AG20443 (cell line): ENCODE results near the gene DNAL4.
A peak's percentile ranks its signal among the peaks of the same experiment; 100 is the strongest.
"Not testable (repeated sequence)": the region's sequence is repeated elsewhere in the genome, so short reads cannot be mapped to it uniquely, and the experiment has no call there.

ENCODE experiments used
- DNase-seq: peaks from one replicate; pipeline ENCODE4 v3.0.0; 2012; ENCODE audit warnings: low spot score, mixed read lengths

Gene DNAL4

DNA sequence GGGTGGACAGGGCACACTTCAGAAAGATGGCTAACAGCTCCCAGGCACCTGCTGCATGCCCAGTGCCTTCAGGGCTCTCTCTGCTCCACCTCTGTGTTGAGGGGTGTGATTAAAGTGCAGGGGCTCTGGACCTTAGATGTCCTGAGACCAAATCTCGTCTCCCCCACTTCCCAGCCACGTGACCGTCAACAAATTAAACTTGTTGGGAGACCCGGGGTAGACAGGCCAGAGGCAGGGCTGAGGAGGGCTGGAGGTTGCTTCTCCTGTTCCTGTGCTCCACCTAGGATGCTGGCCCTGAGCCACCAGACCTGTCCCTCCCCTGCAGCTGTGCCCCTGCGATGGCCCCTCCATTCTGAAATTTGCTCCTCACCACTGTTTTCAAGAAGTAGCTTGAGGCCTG is 32.9 kb upstream of the DNAL4 start:
- no peak for DNase-seq

DNA sequence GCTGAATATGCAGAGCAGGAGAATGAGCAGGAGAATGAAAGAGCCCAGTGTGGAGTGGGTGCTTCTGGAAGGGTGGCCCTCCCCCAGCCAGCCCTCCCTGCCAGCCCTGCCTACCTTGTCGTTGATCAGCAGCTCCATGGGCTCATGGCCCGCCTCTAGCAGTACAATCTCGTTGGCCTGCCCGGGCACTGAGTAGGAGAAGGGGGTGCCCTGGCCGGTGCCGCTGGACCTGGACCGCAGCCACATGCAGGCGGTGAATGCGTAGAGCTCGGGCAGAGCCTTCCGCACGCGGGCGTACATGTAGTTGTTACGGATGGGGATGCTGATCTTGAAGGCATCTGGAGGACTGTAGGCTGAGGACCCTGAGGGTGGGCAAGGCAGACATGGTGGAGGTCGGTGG is 32.4 kb upstream of the DNAL4 start:
- DNase-seq = no peak

DNA sequence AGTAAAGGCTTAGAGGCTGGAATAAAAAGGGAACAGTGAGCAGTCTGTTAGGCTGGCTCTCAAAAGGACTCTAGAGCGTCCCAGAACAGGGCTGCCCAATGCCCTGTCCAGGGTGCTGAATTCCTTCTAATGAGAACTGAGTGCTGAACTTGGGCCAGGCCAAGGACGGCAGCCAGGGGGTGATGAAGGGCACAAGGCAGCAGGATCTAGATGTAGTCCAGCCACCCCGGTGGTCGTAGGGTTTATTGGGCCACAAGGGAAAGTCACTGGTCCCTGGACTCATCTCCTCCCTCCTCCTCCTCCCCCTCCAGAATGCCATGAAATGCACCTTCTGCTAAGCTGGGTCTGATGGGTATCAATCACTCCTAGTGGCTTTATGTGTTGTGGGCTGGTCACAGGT is 30.6 kb upstream of the DNAL4 start:
- peak; percentile 85 for DNase-seq

DNA sequence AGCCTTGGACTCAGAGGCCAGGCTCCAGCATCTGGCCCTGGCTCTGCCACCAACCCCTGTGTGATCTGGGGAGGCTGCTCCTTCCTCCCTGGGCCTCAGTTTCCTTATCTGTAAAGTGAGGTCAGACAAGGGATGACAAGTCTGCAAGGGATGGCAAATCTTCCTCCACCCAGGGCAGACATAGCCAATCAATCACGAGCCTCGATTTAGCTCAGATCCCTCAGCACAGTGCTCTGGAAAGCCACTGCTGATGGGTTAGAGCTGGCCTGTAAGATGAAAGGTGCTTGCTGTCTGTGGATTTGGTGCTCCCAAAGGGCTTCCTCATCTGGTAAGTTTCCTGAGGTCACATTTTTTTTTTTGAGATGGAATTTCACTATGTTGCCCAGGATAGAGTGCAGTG is 29.7 kb upstream of the DNAL4 start:
- DNase-seq = no peak

DNA sequence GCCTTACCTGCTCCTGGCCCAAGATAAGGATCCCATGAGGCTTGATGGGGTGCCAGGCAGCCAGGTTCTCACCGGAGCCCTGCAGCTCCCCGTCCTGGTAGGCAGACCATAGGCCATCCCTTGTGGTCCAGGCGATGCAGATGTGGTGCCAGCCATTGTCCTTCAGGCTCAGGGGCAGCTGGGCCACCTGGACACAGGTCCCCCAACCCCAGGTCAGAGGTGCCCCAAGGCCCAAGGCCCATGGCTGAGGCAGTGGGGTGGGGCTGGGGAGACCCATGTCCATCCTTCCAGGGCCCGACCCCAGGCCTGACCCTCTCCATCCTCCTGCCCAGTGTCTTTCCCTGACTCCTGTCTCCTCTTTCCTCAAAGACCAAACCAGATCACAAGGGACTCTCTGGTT is 29.1 kb upstream of the DNAL4 start:
- no peak for DNase-seq

DNA sequence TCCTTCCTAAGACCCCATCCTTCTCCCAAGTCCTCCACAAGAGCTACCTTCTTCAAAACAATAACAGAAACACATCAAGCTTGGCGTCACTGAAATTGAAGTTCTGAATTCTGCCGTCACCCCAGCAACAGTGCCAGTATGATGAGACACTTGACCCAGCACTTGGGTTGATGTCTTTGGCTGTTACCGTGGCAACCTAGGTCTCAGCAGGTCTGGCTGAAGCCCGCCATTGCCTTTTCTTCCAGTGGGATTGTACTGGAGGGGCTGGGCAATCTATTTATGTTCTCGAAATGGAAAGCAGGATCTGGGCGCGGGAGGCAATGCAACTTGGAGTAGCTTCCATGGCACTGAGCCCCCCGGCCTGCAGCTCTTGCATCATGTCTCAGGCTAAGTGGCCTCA is 26.1 kb upstream of the DNAL4 start:
- no peak for DNase-seq

DNA sequence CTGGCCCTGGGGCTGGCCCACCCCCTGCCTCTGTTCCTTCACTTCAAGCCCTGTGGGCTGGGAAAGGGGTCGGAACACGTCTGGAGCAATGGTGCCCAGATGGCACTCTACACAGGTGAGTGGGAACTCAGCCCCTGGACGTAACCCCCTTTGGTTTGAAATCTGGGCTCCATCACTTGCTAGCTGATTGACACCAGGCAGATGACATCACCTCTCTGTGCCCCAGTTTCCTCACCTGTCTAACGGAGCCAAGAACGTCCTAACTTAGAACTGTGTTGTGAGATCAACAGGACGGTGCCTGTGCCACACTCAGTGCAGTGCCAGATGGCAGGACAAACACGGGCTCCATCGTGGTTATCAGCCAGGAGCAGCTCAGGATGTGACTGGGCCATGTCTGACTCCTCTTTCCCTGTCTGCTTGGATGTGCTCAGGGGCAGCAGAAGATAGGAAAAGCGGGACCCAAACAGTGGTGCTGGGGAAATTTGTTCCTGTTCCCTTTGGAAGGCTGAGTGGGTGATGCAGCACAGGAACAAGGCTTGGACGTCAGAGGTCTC is 25.5 kb upstream of the DNAL4 start:
- no peak for DNase-seq

DNA sequence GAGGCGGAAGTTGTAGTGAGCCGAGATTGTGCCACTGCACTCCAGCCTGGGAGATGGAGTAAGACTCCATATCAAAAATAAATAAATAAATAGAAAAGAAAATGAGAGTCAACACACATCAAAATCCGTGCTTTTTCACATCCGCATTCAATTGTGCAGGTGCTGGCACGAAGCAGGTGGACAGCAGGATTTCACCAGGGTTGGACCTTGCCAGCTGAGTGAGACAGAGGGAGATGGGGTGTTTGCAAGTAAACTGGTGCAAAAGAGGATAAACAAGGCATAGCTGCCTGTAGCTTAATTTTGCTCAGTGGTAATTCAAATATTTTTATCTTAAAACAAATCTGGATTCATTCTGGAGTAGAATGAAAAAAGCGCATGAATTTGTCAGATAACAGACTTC is 23.3 kb upstream of the DNAL4 start:
- DNase-seq = no peak

DNA sequence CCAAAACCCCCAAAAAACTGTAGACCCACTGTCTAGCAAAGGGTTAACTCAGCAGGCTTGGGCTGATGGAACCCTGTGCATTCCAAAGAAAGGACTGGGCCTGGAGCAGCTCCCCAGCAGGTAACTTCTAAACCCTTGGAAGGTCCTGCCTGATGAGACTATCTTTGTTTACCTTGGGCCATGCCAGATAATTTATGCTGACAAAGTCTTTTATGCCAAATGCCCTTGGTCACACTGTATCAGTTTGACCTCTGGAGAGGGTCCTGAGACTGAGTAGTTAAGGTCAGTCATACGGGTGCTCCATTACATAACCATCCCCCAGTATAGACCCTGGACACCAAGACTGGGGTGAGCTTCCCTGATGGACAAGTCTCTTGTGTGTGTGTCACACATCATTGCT is 21.9 kb upstream of the DNAL4 start:
- no peak for DNase-seq

DNA sequence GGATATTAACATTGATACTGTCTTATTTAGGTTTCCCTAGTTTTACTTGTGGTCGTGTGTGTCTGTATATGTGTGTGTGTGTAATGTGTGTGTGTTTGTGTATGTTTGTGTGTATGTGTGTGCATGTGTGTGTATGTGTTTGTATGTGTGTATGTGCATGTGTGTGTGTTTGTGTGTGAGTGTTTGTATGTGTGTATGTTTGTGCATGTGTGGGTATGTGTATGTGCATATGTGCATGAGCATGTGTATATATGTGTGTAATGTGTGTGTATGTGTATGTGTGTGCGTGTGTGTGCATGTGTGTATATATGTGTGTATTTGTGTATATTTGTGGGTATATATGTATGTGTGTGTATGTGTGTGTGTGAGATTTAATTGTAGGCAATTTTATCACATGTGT is 17.3 kb upstream of the DNAL4 start:
- no peak for DNase-seq

DNA sequence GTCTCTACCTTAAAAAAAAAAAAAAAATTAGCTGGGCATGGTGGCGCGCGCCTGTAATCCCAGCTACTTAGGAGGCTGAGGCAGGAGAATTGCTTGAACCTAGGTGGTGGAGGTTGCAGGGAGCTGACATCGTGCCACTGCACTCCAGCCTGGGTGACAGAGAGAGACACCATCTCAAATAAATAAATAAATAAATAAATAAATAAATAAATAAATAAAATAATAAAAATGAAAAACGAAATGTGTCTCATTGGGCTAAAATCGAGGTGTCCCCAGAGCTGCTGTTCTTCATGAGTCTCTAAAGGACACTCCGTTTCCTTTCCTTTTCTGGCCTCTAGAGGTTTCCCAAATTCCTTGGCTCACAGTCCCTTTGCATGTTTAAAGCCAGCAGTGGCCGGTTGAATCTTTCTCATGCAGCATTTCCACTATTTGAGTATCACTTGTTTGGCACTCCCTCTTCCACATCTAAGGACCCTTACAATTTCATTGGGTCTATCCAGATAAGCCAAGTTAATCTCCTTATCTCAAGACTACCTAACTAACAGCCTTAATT is 11.2 kb upstream of the DNAL4 start:
- not testable (repeated sequence) for DNase-seq

DNA sequence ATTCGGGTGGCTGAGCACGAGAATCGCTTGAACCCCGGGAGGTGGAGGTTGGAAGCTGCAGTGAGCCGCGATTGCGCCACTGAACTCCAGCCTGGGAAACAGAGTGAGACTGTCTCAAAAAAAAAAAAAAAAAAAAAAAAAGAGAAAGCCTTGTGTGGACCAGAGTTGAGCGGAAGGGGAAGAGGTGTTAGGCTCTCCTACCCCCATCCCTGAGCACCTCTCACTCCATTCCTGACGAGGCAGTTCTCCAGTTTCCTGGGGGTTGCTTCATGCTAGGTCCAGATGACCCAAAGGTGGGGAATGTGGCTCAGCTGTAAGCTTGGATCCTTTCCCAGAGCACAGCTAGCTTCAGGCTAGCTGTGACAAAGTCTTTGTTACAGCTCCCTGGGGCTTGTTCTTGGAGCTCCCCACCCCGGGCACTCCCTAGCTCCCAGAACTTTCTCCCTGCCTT is 8.8 kb upstream of the DNAL4 start:
- DNase-seq = peak; percentile 91

DNA sequence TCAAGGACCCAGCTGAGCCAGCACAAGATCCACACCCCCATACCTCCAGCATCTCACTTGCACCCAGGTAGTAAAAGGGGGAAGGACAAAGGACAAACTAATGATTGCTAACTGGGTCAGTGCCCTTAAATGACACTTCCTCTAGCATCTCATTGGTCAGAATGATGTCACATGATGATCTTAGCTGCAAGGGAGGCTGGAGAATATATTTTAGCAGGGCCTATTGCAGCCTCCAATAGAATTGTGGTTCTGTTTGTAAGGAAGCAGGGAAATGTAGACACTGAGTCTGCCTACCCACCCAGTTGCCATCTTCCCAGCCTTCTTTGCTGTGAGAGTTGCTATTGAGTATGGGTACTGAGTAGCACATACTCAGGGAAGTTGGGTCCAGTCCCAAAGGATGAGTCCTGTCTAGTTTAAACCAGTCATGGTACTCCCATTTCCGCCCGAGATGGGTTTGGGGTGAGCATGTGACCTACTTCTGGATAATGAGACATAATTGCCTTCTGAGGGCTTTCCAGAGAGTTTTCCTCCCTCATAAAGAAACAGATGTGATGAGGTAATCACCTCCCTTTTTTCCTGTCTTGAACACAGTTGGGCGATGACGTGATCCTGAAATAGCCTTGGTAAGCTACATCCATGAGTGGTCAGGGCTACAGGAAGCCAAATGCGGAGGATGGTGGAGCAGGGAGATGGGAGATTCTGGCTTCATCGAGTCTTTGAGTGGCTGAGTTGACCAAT is 5.5 kb upstream of the DNAL4 start:
- DNase-seq = peak; percentile 48

DNA sequence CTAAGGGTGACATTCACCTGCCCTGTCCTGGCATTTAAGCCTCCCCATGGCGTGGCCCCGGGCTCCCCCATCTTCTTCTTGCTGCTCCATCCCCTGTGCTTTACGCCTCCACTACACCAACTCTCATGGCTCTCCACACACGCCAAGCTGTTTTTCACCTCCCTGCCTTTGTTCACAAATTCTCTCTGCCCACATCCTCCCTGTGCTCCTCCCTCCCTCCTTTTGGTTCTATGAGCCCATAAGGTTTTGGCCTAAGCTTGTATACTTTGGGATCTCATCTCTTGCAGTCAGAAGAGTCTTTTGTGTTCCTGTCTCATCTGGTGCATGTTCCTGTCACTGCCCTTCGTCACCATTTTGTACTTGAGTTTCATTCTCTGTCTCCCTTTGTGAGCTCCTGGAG is 4.6 kb upstream of the DNAL4 start:
- no peak for DNase-seq

DNA sequence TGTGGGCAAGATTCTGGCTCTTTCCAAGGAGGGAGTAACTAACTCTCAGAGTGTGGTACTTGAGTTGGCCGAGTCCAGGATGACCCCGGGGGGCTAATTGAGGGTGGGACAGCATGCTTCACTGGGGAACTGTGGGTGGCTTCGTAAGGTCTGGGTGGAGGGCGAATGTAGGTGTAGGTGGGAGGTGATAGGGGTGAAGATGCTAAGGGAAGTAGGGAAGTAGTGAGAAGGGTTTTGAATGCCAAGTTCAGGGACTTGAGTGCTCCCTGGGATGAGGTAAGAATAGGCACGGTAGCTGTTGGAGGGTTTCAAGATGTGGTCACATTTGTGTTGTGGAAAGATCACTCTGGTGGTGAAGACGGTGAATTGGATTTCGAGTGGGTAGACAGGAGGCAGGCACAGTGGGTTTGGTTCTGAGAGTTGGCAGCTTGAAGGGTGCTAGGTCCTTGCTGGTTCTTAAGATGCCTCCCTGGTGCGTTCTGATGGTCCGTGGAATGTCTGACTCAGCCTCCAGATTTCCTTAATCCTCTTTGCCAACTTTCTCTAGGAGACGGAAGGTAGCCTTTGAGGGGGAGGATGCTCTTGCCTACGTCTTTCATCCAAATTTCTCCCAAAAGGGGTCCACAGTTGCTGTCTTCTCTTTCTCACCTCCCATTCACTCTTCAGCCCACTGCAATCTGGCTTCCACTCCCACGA is 2.5 kb upstream of the DNAL4 start:
- DNase-seq = no peak

DNA sequence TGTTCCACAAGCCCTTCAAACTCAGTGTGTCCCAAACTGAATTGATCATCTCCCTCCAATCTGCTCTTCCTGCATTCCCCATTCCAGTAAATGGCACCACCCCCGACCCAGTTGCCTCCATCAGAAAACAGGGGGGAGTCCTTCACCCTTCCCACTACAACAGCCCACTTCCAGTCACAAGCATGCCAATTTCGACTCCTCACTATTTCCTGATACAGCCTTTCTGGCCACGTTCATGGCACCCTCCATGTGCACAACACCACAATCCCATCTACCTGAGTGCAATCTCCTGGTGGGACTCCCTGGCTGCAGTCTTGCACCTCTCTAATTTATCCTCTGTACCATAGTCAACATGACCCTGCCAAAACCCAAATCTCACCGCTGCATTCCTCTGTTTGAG is 1.6 kb upstream of the DNAL4 start:
- DNase-seq = no peak

DNA sequence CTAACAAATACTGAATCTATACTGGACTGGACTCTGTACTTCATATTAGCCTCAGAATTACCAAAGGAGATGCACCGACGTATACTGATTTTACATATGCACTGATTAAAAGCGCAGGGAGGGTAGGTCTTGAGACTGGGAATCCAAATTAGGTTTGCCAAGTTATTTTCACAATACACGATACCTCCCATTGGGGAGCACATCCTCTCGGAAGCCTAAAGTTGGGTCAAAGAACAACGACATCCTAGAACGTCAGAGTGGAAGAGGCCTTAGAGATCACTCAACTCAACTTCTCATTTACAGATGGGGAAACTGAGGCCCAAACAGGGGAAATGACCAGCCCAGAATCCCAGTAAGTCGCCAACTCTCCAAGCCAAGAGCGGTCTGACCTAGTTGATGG is 626 bp downstream of the DNAL4 start:
- no peak for DNase-seq

DNA sequence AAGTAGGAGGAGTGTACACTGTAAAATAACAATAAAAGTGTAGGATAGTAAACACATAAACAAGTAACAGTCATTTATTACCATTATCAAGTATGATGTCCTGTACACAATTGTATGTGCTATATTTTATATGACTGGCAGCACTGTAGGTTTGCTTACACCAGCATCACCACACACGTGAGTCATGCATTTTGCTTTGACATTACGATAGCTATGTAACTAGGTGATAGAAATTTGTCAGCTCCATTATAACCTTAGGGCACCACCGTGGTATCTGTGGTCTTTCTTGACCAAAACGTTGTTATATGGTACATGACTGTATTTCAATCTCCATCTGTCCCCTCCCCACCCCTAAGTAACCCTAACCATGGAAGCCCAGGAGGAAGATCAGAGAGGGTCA is 1.1 kb downstream of the DNAL4 start:
- no peak for DNase-seq

DNA sequence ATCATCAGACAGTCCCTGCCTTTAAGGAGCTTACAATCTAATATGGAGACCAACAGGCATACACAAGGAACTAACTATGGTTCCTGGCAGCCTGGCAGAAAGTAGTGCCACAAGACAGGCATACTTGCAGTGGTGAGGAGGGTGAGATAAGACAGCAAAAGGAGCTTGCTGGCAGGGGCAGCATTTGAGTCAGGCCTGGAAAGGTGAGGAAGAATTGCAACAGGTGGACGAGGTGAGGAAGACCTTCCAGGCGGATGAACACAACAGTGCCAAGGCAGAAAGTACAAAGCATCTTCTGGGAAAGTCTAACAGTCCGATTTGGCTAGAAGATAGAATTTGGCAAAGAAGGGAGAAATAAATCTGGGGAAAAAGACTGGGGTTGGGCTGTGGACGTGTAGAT is 4.3 kb downstream of the DNAL4 start:
- no peak for DNase-seq

DNA sequence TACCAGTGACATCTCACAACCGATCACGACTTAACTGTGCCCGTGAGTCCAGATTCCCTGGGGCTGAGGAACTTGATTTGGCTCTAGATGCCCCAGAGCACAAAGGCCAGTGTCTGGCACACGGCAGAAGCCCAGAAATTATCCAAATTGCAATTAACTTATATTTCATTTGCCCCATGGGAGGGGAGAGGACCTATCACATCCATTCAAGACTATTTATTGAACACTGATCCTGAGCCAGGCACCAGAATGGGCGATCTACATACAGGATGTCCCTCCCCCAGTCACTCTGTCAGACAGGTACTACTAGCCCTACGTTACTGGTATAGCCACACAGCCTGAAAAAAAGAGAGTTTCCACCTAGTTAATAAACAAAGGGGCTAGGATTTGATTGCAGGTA is 5.1 kb downstream of the DNAL4 start:
- no peak for DNase-seq

DNA sequence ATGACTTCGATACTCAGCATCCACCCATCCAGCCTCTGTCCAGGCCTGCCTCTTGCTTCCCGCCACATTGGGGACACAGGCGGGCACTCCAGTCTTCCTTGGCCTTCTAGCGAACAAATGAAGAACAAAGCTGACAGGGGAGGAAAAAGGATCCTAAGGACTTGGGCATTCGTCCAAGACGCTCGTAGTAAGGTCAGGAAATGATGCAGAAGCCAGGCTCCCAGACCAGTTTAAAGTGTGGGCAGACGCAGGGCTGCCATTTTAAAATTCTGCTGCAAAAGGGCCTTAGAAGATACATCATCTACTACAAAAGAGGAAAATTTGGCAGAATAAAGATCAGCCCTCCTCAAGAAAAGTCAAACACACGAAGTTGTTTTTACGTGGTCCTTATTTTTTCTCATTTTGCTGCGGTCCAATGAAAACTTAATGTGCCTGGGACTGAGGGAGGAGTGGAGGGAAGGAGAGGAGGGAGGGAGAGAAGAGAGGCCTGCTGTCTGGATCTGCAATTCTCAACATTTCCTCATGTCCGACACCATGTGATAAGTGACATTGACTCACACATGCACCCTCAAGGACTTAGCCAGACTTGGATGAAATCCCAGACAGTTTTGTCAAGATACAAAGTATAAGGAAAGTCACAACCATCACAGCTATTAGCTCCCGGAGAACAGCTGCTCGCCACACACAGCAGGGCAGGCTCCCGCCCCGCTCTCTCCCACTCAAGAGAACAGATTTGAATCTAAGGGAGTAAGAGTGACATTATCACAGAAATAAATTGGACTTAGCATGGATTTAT is 5.7 kb downstream of the DNAL4 start:
- peak; percentile 81 for DNase-seq

DNA sequence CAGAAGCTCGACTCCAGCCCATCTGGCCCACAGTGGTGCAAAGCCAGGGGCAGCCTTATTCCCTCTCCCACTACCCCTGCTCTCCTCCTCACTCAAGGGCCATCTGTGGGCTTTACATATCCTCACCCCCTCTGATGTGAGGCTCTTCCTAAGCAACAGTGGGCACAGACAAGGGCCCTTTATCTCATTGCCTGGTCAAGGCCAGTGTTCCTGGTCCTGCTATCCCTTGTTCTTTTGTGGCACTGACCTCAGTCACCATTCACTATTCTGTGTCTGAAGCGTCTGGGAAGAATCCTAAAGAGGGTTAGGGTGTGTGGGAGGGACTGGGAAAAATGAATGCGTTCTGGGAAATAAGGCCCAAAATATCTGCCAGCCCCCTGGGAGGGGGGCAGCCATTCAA is 7.3 kb downstream of the DNAL4 start:
- no peak for DNase-seq

DNA sequence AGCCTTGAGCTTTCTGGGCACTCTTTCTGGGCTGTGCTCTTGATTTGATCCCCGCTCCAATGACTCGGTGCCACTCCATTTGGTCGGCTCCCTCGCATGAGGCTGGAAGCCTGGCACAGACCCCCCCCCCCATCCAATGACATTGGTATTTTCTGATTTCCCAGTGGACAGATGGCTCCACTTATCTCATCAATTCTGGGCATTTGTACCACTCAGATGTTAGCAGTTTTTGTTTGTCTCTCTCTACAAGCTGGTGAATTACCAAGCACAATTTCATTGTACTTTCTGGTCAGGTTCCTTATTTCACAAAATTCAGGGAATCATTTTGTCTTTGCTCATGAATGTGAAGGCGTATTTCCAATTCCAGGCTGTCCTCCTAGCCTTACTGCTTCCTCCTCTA is 9.1 kb downstream of the DNAL4 start:
- DNase-seq = no peak
